Hematopoietic multipotent progenitor cell (in vitro differentiated cells): ENCODE data around the gene KRT14. TPM values are rescaled to one million over a fixed set of nuclear protein-coding genes. Genes with fewer than 3 reads are reported as not detected.
A peak's percentile ranks its signal among the peaks of the same experiment; 100 is the strongest.
"Not testable (repeated sequence)": the region's sequence is repeated elsewhere in the genome, so short reads cannot be mapped to it uniquely, and the experiment has no call there.

Source experiments
- DNase-seq, 3 donors: peaks; one replicate each; pipeline ENCODE4 v3.0.0-alpha.2; 2011 to 2015; ENCODE audit warnings: low read depth in 2 of 3, low spot score in 2 of 3
- total RNA-seq: library from RNA; depleted of rRNA; stranded (reverse); fragments of >200 nt; gene quantifications from one replicate; pipeline ENCODE4 v1.2.3, GENCODE V29; 2012

Gene KRT14
- total RNA-seq, 1 donor, result not detected

DNA sequence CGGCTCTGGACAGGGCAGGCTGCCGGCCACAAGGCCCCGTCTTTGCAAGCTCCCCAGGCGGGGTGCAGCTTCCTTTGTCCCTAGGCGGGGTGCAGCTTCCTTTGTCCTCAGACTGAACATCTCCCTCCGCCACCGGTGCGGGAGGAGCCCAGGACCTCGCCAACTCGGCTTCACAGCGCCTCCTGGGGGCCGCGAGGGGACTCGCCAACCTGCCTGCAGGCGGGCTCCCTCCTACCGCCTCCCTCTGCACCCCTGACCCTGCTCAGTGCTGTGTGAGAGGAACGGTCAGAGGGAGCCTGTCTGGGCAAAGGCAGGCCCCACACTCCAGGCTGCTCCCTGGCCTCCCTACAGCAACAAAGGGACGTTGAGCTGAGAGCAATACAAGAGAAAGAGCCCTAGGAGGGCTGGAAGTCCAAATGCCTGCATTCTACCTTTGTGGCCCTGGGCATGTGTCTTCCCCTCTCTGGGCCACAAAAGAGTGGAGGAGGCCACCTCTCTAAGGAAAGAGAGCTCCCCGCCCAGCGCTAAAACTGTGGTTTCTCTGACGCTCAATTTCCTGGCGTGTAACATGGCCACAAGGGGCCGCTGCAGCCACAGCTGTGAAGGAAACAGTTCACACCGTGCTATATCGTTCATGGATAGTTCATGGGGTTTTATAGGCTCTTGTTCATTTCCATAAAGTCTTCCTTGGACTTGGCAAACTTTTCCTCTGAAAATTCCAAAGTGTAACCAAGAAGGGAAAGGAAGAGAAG, 37.7 kb downstream of the KRT14 start:
- peak; percentile 63 to 89 (median 70) for DNase-seq

- peak in 2 of 3 donors; percentile 70 to 73 for DNase-seq
Measured at GRCh38 chr17:41547921-41548843, 38.5 kb downstream of the KRT14 start.

DNA sequence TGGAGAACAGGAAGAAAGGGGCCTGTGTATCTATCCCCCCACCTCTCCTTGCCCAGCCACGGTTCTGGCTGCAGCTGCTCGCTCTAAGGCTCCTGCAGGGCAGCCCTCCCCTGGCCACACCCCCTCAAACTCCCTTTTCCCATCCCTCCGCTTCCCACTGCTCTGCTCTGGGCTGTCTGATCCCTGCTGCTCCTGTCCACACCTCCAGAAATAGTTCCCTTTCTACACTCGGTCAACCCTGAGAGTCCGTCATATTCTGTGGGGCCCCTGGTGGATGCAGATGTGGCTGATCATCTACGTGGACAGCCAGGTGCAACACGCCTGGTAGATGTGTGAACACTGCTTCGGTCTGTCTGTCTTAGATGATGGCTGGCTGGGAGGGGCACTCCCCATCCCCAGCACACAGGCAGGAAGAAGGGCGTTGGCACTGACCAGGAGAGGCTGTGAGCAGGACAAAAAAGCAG, 39.3 kb downstream of the KRT14 start:
- no peak for DNase-seq

DNA sequence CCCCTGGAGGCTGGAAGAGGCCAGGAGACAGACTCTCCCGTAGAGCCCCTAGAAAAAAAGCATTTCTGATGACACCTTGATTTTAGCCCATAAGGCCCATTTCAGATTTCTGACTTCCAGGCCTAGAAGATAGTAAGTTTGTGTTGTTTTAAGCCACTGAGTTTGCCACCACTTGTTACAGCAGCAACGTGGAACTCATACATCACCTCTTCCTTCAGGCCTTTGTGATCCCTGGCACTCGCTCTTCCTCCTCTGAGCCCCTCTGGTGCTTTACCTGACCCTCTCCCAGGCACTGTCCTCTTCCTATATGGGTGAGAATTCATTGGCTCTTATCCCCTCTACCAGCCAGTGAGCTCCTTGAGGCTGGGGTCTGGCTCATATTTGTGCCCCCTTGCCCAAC, 39.9 kb downstream of the KRT14 start:
- DNase-seq, result no peak

DNA sequence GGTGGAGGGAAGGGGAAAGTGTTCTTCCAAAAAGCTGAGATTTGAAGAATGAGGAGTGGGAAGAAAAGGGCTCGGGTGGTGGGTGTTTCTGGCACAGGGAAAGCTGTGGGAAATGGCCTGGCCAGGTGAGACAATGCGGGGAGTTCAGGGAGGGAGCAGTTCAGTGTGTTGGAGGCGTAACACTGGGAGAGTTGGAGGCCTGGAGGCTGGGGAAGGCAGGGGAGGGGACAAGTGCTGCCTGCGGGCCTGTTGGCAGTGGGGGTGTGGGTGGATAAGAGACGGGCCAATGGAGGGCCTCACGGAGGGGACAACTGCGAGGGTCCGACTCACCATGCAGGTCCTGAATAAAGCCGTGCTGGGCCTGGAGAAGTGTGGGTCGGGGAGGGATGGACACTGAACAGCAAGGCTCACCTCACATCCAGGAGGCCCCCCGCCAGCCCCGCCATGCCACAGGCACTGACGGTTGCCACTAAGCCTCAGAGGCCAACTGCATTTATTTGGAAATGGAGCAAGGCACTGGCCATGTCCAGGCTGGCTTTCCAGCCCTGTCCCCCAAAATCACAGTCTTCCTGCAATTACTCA, 40.8 kb downstream of the KRT14 start:
- no peak for DNase-seq

GRCh38 chr17:41544935-41545334, 41.8 kb downstream of the KRT14 start:
- DNase-seq, result no peak

- DNase-seq, result no peak
Measured at GRCh38 chr17:41544491-41544892, 42.2 kb downstream of the KRT14 start.

DNA sequence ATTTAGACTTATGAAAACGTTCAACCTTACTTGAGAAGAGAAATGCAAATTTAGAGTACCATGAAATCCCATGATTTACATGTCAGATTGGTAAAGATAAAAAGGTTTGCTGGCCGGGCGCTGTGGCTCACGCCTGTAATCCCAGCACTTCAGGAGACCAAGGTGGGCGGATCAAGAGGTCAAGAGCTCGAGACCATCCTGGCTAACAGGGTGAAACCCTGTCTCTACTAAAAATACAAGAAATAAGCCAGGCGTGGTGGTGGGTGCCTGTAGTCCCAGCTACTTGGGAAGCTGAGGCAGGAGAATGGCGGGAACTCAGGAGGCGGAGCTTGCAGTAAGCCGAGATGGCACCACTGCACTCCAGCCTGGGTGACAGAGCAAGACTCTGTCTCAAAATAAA, 43.9 kb downstream of the KRT14 start:
- not testable (repeated sequence) for DNase-seq

DNA sequence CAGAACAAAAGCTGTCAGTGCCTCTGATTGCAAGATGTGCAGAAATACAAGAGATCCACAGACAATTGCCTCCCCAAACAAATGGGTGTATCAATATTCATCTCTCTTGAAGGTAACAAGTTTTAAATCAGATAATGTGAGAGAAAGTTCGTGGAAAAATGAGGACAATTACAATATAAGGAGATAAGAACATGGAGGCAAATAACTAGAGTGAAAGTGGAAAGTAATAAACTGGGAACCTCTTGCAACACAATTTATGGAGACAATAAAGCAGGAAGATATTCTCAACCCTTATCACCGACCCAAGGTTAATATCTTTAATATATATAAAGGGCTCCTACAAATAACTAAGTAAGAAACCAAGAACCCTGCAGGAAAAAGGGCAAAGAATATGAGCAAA, 44.3 kb downstream of the KRT14 start:
- DNase-seq, result no peak

DNA sequence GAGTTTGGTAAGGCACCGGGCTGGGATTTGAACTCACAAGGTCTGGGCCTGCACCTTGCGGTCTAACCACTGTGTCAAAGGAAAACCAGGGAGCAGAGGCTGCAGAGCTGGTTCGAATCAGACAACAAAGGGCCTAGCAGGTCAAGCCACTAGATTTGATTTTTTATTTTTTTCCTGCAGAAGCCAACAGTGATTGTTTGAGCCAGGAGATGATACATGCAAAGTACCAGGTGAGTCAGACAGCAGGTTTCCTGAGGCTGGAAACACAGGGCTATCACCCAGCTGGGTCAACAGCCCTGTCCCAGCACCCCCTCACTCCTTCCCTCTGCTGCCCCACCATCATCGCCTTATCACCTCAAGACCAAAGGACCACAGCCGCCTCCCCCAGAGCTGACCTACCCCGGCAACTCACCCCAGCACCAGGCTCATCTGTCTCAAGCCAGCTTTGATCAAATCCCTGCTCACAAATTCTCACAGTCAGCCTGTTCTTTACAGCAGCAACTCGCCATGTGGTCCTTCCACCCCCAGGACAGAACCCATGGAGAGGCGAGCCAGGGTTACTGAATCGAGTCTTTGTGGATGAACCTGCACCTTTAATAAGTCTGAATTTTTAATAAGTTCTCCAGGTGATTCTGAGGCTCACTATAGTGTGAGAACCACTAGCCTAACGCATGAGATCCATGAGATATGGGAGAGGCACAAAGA, 45.6 kb downstream of the KRT14 start:
- no peak for DNase-seq

DNA sequence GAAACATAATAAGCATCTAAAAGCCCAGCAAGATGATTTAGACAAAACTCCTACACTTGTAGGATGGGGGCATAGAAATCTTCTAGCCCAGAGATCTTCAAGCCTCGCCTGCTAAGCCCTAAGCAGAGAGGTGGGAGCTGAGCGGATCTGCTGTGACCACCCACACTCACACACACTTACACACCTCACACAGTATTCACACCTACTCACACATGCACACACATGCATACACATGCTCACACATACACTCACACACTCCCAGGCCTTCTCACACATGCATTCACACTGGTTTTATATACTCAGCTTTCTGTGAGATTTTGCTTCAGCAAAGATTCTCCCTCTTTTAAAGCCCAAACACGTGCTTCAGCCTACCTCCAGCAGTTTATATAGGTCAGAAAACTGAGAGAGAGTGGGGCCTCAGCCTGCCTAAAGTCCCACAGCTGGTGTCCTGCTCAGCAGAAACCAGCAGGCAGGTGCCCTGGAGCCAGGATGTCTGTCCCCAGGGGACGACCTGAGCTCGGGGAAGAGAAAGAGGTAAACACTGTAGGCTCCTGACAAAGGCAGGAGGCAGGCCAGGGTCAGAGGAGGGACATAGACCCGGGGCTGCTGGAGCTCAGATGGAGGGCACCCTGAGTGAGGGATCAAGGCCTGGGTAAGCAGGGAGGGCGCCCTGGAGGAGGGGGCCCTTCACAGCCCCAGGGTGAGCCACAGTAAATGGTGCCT, 46.6 kb downstream of the KRT14 start:
- no peak for DNase-seq

- DNase-seq, result no peak
Measured at GRCh38 chr17:41539071-41539492, 47.6 kb downstream of the KRT14 start.

GRCh38 chr17:41538565-41538991, 48.1 kb downstream of the KRT14 start:
- DNase-seq, result no peak

- no peak for DNase-seq
Measured at GRCh38 chr17:41537990-41538389, 48.7 kb downstream of the KRT14 start.

GRCh38 chr17:41537614-41537954, 49.1 kb downstream of the KRT14 start:
- DNase-seq, result no peak

- no peak for DNase-seq
Measured at GRCh38 chr17:41536741-41537613, 49.7 kb downstream of the KRT14 start.

GRCh38 chr17:41535764-41536481, 50.8 kb downstream of the KRT14 start:
- no peak for DNase-seq

DNA sequence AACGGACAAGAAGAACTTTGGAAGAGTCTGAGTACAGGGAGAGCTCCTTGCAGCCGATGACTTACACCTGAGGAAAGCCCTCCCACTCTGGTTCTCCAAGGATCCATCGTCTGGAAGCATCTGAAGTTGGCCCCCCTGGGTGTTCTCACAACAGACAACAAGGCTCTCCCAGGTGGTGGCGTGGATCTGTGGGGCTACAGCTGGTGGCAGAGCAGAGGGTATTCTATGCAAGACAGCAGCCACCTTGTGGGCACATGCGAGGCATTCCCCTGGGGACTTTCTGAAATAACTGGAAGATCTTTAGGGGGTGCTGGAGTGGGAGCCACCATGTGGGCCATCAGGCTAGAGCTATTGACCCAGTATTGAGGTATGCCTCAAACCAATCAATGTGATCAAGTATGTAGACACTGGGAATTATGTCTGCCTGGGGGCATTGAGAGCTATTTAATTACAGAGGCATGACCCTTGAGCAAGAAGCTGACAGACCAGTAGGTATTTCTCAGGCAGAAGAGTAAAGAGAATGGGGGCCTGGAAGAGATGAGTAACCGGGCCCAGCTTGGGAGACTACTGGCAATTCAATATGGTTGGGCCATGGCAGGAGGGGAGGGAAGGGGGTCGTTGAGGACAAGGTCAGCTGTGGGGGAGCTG, 51.7 kb downstream of the KRT14 start:
- DNase-seq, result no peak
